ENCODE measurements around the gene ATAD3B. TPM values are rescaled to one million over a fixed set of nuclear protein-coding genes. Genes with fewer than 3 reads are reported as not detected.

The ATAD3B gene
- total and polyA plus RNA-seq, 10 of the 15 experiments (the other 5 are each of a cell fraction or from before 2014, with no cell fraction given) = 0.03 to 38.8 (median 23.8) TPM

DNA sequence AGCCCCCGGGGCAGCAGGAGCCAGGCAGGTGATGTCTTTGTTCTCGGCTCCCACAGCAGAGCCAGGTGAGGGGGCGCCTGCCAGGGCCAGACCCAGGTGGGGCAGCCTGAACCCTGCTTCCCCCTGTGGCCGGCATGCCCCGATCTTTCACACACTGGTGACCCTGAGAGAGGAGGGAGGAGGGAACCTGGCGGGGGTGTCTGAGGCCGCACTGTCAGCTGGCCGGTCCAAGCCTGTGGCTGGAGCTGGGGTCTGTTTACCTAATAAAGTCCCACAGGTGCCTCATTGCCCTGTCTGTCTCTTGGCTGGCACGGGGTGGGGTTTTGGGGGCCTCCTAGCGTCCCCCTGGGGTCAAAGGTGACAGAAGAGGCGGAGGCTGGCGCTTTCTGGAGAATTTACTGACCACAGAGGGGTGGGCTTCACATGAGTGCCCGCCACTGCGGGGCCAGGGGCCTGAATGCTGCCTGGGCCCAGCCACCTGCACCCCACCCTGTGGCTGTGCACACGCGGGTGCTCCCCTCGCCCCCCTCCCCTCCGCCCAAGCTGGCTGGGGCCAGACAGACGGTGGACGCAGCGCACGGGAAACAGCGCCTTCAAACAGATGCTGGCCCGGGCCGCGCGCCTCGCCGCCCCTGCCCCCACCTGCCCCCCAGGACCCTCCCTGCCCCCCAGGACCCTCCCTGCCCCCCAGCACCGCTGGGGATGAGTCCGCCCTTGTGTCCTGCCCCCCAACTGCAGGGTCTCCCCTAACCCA lies 63.0 kb downstream of the ATAD3B start:
- no peak for TF ChIP-seq RB1 (IDR thresholded peaks at IDR 0.05; ENCODE audit: borderline replicate concordance)
- TF ChIP-seq CEBPB (IDR thresholded peaks at IDR 0.05; ENCODE audit: borderline replicate concordance in 1 of 2, low read depth in 2 of 2, low read length in 2 of 2) = no peak
- TF ChIP-seq NBN (IDR thresholded peaks at IDR 0.05) = no peak
- no peak for TF ChIP-seq YBX1 (IDR thresholded peaks at IDR 0.05)
- TF ChIP-seq CTCF (IDR thresholded peaks at IDR 0.05 in 2 of 3, conservative IDR thresholded peaks at IDR 0.05 in 1 of 3; ENCODE audit: control insufficient read depth in 2 of 3, extremely low read depth in 1 of 3, insufficient read depth in 1 of 3, low read depth in 3 of 3, low read length in 3 of 3) = no peak
- no peak for TF ChIP-seq BCL11A (IDR thresholded peaks at IDR 0.05; ENCODE audit: low read depth, low read length)
- TF ChIP-seq, protein P1, sequence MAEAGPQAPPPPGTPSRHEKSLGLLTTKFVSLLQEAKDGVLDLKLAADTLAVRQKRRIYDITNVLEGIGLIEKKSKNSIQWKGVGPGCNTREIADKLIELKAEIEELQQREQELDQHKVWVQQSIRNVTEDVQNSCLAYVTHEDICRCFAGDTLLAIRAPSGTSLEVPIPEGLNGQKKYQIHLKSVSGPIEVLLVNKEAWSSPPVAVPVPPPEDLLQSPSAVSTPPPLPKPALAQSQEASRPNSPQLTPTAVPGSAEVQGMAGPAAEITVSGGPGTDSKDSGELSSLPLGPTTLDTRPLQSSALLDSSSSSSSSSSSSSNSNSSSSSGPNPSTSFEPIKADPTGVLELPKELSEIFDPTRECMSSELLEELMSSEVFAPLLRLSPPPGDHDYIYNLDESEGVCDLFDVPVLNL (IDR thresholded peaks at IDR 0.05; ENCODE audit: low read depth, low read length) = no peak
- in situ Hi-C loops (cut with MboI) (no loop called here), intact Hi-C loops (cut with micrococcal nuclease; ENCODE audit: unreplicated experiment) (no loop called here)
- no peak for DNase-seq (ENCODE audit: low read depth, low spot score)
- BruUV-seq (replicated peaks) = no TSS peak
- H3K9ac ChIP-seq (ENCODE audit: control insufficient read depth, insufficient read depth, low read length) = no peak overlapping the region
- no peaks in the 10 kb centered on the region; the same call in 1 of the 3 replicates for H3K9me3 ChIP-seq (replicated peaks; ENCODE audit: control insufficient read depth, insufficient read depth, low read length)
- no peaks in the 10 kb centered on the region for H3K27me3 ChIP-seq (replicated peaks in 1 of 2; ENCODE audit: control insufficient read depth in 2 of 2, insufficient read depth in 2 of 2, low read length in 1 of 2)
- FAIRE-seq = no peak
- no peak; the same call in 2 of the 3 replicates for ATAC-seq
- no peaks in the 10 kb centered on the region for H4K20me1 ChIP-seq (ENCODE audit: control insufficient read depth, insufficient read depth)
- H3K36me3 ChIP-seq (ENCODE audit: control insufficient read depth in 2 of 2, insufficient read depth in 2 of 2, low read length in 1 of 2) = peaks cover 3 to 4% of the 10 kb centered on the region in 2 experiments; a peak in 3 of 4 replicates
- RAD21 ChIA-PET (ENCODE audit: unreplicated experiment) = no interaction called here
- CTCF ChIA-PET = no interaction called here
- POLR2A ChIA-PET = no interaction called here
- H3K4me2 ChIP-seq (ENCODE audit: control insufficient read depth, insufficient read depth) = no peak overlapping the region
- H3K27ac ChIP-seq (ENCODE audit: control insufficient read depth, insufficient read depth) = no peak overlapping the region
- no peak overlapping the region for H2AFZ ChIP-seq (ENCODE audit: control insufficient read depth, low read depth, low read length)
- WGBS (ENCODE audit: insufficient coverage, insufficient replicate concordance, low lambda C conversion rate, missing lambda C conversion rate) = 68% methylated on average over 18 of the region's 31 CpGs
- no peaks in the 10 kb centered on the region for H3K79me2 ChIP-seq (ENCODE audit: control insufficient read depth, insufficient read depth, low read length)
- SMC1A ChIA-PET (ENCODE audit: uncharacterized antibody, unreplicated experiment) = no interaction called here
- no peaks in the 10 kb centered on the region for H3K4me1 ChIP-seq (ENCODE audit: control insufficient read depth, insufficient read depth, low read length)
- H3K4me3 ChIP-seq = no peak overlapping the region
